Coronary artery (tissue), 2 donors: ENCODE measurements around the gene ITGAV.

Experiments used
- DNase-seq: peaks from one replicate; pipeline ENCODE4 v3.0.0-alpha.2; 2017; ENCODE audit warnings: low spot score
- H3K27ac ChIP-seq, 2 donors: fragments of 200-600 bp; sonication (generic); one replicate each; pipeline ENCODE4 v1.5.1; 2016 to 2019
- H3K4me3 ChIP-seq: fragments of 200-600 bp; sonication (generic); 2 replicates; pipeline ENCODE4 v1.5.1; 2016; ENCODE audit warnings: mild to moderate bottlenecking, moderate library complexity
- TF ChIP-seq, protein P1 (sequence below): fragments of 200-600 bp; sonication (generic); IDR thresholded peaks from one replicate; pipeline ENCODE4 v1.5.1; 2019; ENCODE audit warnings: antibody characterized with exemption

ITGAV gene

DNA sequence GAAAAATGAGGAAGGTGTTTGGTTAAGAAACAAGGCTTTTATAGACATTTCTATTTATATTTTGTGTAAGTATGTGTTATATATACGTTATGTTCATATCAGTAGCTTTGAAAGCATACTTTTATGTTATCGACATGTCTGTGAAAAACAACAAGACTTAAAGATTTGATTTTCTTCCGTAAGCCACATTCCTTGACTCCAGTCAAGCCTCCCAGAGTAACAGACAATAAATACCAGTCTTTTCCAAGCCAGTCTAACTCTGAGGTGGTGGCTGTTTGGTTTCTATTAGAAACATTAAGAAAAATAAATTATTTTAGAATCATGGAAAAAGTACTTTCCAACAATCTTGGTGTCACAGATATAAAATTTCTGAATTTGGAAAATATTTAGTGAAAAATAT lies 16.3 kb upstream of the ITGAV start:
- TF ChIP-seq, protein P1, sequence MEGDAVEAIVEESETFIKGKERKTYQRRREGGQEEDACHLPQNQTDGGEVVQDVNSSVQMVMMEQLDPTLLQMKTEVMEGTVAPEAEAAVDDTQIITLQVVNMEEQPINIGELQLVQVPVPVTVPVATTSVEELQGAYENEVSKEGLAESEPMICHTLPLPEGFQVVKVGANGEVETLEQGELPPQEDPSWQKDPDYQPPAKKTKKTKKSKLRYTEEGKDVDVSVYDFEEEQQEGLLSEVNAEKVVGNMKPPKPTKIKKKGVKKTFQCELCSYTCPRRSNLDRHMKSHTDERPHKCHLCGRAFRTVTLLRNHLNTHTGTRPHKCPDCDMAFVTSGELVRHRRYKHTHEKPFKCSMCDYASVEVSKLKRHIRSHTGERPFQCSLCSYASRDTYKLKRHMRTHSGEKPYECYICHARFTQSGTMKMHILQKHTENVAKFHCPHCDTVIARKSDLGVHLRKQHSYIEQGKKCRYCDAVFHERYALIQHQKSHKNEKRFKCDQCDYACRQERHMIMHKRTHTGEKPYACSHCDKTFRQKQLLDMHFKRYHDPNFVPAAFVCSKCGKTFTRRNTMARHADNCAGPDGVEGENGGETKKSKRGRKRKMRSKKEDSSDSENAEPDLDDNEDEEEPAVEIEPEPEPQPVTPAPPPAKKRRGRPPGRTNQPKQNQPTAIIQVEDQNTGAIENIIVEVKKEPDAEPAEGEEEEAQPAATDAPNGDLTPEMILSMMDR = no peak
- Histone ChIP-seq H3K4me3 (no peak overlapping the region), H3K27ac (no peak overlapping the region)
- DNase-seq = no peak

DNA sequence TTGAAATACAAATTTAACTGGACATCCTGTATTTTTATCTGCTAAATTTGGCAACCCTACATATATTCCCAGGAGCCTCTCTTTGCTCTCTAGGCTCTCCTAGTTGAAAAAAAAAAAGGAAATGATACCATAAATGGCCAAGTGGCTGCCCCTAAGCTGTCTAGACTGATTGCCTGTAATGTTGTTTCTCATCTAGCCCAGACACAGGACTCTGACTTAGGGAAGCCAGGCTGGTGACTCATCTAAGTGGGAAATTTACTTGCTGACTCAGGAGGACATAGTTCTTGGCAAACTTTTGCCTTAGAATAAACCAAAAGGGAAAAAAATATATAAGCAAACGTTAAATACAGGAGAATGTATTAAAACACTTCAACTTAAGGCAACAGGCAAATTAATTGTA lies 14.6 kb upstream of the ITGAV start:
- no peak overlapping the region for H3K4me3 ChIP-seq
- peak overlapping the region; percentile 33 to 66 for H3K27ac ChIP-seq
- TF ChIP-seq, protein P1 = no peak
- no peak for DNase-seq

- Histone ChIP-seq H3K4me3 (no peak overlapping the region), H3K27ac (peak overlapping the region; percentile 33 to 66)
- TF ChIP-seq, protein P1 = no peak
- DNase-seq = no peak
Observed at GRCh38 chr2:186575856-186576255, 14.0 kb upstream of the ITGAV start.

- TF ChIP-seq, protein P1 = no peak
- Histone ChIP-seq H3K4me3 (no peak overlapping the region), H3K27ac (peak overlapping the region; percentile 32 to 59)
- no peak for DNase-seq
Observed at GRCh38 chr2:186576614-186577013, 13.2 kb upstream of the ITGAV start.

- no peak for DNase-seq
- H3K4me3 ChIP-seq = no peak overlapping the region
- TF ChIP-seq, protein P1 = no peak
- no peak overlapping the region for H3K27ac ChIP-seq
Observed at GRCh38 chr2:186582698-186583097, 7.2 kb upstream of the ITGAV start.

DNA sequence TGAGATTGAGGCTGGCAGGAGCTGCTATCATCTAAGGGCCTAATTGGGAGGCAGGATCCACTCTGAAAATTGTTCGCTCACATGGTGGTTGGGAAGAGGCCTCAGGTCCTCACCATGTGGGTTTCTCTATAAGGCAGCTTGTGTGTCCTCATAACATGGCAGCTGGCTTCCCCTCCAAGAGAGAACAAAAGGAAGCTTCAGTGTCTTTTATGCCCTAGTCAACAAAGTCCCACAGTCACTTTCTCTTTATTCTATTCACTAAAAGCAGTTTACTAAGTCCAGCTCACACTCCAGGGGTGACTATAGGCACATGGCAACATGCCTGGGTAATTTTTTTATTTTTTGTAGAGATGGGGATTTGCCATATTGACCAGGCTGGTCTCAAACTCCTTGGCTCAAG lies 5.8 kb upstream of the ITGAV start:
- H3K4me3 ChIP-seq = no peak overlapping the region
- DNase-seq = no peak
- TF ChIP-seq, protein P1 = no peak
- no peak overlapping the region for H3K27ac ChIP-seq

GRCh38 chr2:186588421-186588820 lies 1.4 kb upstream of the ITGAV start:
- Histone ChIP-seq H3K27ac (no peak overlapping the region), H3K4me3 (no peak overlapping the region)
- no peak for DNase-seq
- TF ChIP-seq, protein P1 = no peak
